Measurements from ENCODE around the gene GRK5. TPM values are rescaled to one million over a fixed set of nuclear protein-coding genes. Genes with fewer than 3 reads are reported as not detected.
A peak's percentile ranks its signal among the peaks of the same experiment; 100 is the strongest.

Gene GRK5
- total RNA-seq, 6 experiments from 2014 or later: 5.9 to 11.5 (median 7.9) TPM

DNA sequence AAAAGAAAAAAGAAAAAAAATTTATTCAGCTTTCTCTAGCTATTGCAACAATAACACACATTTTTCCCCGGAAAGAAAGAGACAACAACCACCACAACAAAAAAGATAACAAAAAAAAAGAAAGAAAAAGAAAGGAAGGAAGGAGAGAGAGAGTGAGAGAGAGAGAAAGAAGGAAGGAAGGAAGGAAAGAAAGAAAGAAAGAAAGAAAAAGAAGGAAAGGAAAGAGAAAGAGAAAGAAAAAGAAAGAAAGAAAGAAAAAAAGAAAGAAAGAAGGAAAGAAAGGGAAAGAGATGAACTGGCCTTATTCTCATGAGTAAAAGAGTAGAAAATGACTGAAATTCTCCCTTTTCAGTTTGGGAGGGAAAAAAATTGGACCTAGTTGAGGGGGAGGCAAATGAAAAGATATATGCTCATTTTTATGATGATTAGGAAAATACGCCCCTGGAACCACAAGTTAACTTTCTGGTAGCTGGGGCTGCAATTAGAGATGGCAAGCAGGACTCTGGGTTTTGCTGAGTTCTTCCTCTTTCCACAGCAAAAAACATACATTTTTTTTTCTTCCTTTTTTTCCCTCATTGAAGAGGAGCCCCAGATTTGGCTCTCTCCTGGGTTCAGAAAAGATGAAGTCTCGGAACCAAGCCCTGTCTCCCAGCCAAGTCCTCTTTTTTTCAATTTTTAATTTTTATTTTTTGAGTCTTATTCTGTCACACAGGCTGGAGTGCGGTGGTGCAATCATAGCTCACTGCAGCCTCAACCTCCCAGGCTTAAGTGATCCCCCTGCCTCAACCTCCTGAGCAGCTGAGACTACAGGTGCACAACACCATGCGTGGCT lies 16.2 kb upstream of the GRK5 start:
- no peaks in the 10 kb centered on the region for H3K4me1 ChIP-seq
- ATAC-seq: no peak
- no peaks in the 10 kb centered on the region for H3K9me3 ChIP-seq
- 42% methylated on average over 4 of the region's 5 CpGs for WGBS (ENCODE audit: insufficient coverage, low coverage, low lambda C conversion rate, missing lambda C conversion rate)
- no peak overlapping the region for H3K27ac ChIP-seq
- no peaks in the 10 kb centered on the region for H3K36me3 ChIP-seq
- intact Hi-C loops (cut with DNase I): loop anchor here (10.0 kb wide), 1 partner anchor 254 kb away; no protein-coding TSS in a partner anchor
- no peak for DNase-seq
- no peaks in the 10 kb centered on the region for H3K27me3 ChIP-seq
- no peak overlapping the region for H3K4me3 ChIP-seq
- TF ChIP-seq, protein P1, sequence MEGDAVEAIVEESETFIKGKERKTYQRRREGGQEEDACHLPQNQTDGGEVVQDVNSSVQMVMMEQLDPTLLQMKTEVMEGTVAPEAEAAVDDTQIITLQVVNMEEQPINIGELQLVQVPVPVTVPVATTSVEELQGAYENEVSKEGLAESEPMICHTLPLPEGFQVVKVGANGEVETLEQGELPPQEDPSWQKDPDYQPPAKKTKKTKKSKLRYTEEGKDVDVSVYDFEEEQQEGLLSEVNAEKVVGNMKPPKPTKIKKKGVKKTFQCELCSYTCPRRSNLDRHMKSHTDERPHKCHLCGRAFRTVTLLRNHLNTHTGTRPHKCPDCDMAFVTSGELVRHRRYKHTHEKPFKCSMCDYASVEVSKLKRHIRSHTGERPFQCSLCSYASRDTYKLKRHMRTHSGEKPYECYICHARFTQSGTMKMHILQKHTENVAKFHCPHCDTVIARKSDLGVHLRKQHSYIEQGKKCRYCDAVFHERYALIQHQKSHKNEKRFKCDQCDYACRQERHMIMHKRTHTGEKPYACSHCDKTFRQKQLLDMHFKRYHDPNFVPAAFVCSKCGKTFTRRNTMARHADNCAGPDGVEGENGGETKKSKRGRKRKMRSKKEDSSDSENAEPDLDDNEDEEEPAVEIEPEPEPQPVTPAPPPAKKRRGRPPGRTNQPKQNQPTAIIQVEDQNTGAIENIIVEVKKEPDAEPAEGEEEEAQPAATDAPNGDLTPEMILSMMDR (IDR thresholded peaks at IDR 0.05): no peak
- TF ChIP-seq POLR2A (IDR thresholded peaks at IDR 0.05): no peak

DNA sequence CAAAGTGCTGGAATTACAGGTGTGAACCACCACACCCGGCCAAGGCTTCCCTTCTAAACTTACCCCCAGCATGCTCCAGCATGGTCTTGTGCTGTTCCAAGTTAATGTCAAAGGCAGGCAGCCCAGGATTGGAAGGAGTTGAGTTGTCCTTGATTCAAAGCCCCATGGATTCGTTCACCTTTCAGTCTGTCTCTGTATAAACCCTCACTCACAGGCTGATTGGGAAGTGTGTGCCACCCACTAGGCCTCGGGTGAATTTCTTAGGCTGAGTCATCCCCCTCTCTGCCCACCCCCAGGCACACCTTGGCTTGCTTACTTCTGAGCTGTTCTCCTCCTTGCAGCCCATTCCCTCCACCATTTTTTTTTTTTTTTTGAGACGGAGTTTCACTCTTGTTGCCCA lies 15.5 kb upstream of the GRK5 start:
- intact Hi-C loops (cut with DNase I): loop anchor here (10.0 kb wide), 1 partner anchor 253 kb away; no protein-coding TSS in a partner anchor
- H3K36me3 ChIP-seq: no peaks in the 10 kb centered on the region
- DNase-seq: no peak
- H3K4me1 ChIP-seq: no peaks in the 10 kb centered on the region
- TF ChIP-seq, protein P1 (IDR thresholded peaks at IDR 0.05): no peak
- TF ChIP-seq POLR2A (IDR thresholded peaks at IDR 0.05): no peak
- H3K4me3 ChIP-seq: no peak overlapping the region
- no peak overlapping the region for H3K27ac ChIP-seq
- no peak for ATAC-seq
- 81% methylated on average over 4 of the region's 4 CpGs for WGBS (ENCODE audit: insufficient coverage, low coverage, low lambda C conversion rate, missing lambda C conversion rate)
- no peaks in the 10 kb centered on the region for H3K27me3 ChIP-seq
- H3K9me3 ChIP-seq: no peaks in the 10 kb centered on the region

DNA sequence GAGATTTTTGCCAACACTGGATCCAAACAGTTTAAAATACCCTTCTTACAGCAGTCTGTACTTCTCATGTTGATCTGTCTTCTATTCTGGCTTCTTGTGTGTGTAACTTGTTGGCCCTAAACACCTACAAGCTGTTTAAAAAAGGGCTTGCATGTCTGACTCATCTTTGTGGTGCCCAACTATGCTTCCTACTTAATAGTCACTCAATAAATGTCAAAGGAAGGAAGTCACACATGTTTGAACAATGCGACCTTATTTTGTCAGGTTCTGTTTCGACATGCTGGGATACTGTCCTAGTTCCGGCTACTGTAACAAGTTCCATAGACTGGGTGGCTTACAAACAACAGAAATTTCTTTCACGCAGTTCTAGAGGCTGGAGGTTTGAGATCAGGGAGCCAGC lies 9.4 kb upstream of the GRK5 start:
- H3K36me3 ChIP-seq: no peaks in the 10 kb centered on the region
- ATAC-seq (peak in 1 of 4 donors; percentile 9), DNase-seq (no peak)
- H3K4me3 ChIP-seq: no peak overlapping the region
- no peaks in the 10 kb centered on the region for H3K9me3 ChIP-seq
- no peak overlapping the region for H3K27ac ChIP-seq
- no peaks in the 10 kb centered on the region for H3K4me1 ChIP-seq
- WGBS (ENCODE audit: insufficient coverage, low coverage, low lambda C conversion rate, missing lambda C conversion rate): 13% methylated on average over 3 of the region's 4 CpGs
- H3K27me3 ChIP-seq: no peaks in the 10 kb centered on the region
- TF ChIP-seq, protein P1 (IDR thresholded peaks at IDR 0.05): no peak
- no peak for TF ChIP-seq POLR2A (IDR thresholded peaks at IDR 0.05)
- intact Hi-C loops (cut with DNase I): loop anchor here (10.0 kb wide), 1 partner anchor 247 kb away; no protein-coding TSS in a partner anchor

DNA sequence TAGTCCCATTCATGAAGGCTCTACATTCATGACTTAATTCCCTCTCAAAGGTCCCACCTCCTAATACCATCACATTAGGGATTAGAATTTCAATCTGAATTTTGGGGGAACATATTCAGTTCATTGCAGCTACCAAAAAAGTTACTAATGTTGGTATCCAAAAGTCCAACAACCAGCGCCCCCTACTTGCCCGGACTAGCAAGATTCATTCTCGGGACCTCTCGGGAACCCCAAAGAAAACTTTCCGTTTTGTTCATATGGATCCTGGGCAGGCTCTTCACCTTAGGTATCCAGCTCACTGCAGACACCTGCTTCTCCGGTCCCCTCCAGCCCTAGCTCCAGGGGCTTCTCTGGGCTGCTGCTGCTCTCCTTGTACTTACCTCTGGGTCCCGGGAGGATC lies 8.9 kb upstream of the GRK5 start:
- Histone ChIP-seq H3K36me3 (no peaks in the 10 kb centered on the region), H3K9me3 (no peaks in the 10 kb centered on the region), H3K27me3 (no peaks in the 10 kb centered on the region), H3K27ac (no peak overlapping the region), H3K4me3 (no peak overlapping the region), H3K4me1 (no peaks in the 10 kb centered on the region)
- ATAC-seq (peak in 3 of 4 donors; percentile 9 to 37 (median 15)), DNase-seq (no peak)
- 7% methylated on average over 5 of the region's 7 CpGs for WGBS (ENCODE audit: insufficient coverage, low coverage, low lambda C conversion rate, missing lambda C conversion rate)
- intact Hi-C loops (cut with DNase I): loop anchor here (10.0 kb wide), 1 partner anchor 246 kb away; no protein-coding TSS in a partner anchor
- no peak for TF ChIP-seq POLR2A (IDR thresholded peaks at IDR 0.05)
- TF ChIP-seq, protein P1 (IDR thresholded peaks at IDR 0.05): peak; percentile 5 to 42 (median 37)

All from right lobe of liver (tissue), 6 donors.